GM12891 (cell line): ENCODE data around the gene TRRAP.
A peak's percentile ranks its signal among the peaks of the same experiment; 100 is the strongest.

ENCODE experiments used
- DNase-seq: peaks from one replicate; pipeline ENCODE4 v3.0.0; 2011; ENCODE audit warnings: low spot score; ENCODE audit not compliant: insufficient read length
- FAIRE-seq: peaks from 2 replicates; lab custom pipeline; 2011; peaks lifted over from hg19 to GRCh38; lab: Jason Lieb, UNC
- PAX5 ChIP-seq: IDR thresholded peaks from 2 replicates; pipeline ENCODE4 v1.6.1; 2011; ENCODE audit warnings: low read length, moderate library complexity, mild to moderate bottlenecking; ENCODE audit not compliant: insufficient read depth, severe bottlenecking
- POLR2A ChIP-seq: IDR thresholded peaks from 2 replicates; pipeline ENCODE4 v1.6.1; 2011; ENCODE audit warnings: low read depth, low read length, control low read depth
- POLR2AphosphoS5 ChIP-seq: IDR thresholded peaks from 2 replicates; pipeline ENCODE4 v1.6.1; 2011; ENCODE audit warnings: low read depth, low read length, control low read depth
- POU2F2 ChIP-seq: IDR thresholded peaks from 2 replicates; pipeline ENCODE4 v1.6.1; 2011; ENCODE audit warnings: low read depth, mild to moderate bottlenecking, control low read depth, low read length, moderate library complexity
- SPI1 ChIP-seq: IDR thresholded peaks from 2 replicates; pipeline ENCODE4 v1.6.1; 2011; ENCODE audit warnings: low read depth, low read length, control low read depth
- TAF1 ChIP-seq: IDR thresholded peaks from 2 replicates; pipeline ENCODE4 v1.6.1; 2011; ENCODE audit warnings: low read depth, low read length, control low read depth

The TRRAP gene

GRCh38 chr7:99006739-99007424 lies 128.6 kb downstream of the TRRAP start:
- TF ChIP-seq POLR2AphosphoS5 = no peak
- TF ChIP-seq POLR2A = no peak
- TF ChIP-seq POU2F2 = no peak
- TF ChIP-seq TAF1 = no peak
- no peak for TF ChIP-seq SPI1
- TF ChIP-seq PAX5 = no peak
- DNase-seq (no peak), FAIRE-seq (peak; percentile 66)

- TF ChIP-seq POLR2AphosphoS5 = no peak
- TF ChIP-seq TAF1 = no peak
- TF ChIP-seq PAX5 = no peak
- TF ChIP-seq POU2F2 = no peak
- no peak for TF ChIP-seq POLR2A
- no peak for TF ChIP-seq SPI1
- FAIRE-seq (no peak), DNase-seq (no peak)
Observed at GRCh38 chr7:99008181-99008631, 129.9 kb downstream of the TRRAP start.

GRCh38 chr7:99008921-99009530 lies 130.7 kb downstream of the TRRAP start:
- DNase-seq (no peak), FAIRE-seq (no peak)
- TF ChIP-seq TAF1 (no peak), SPI1 (no peak), POLR2AphosphoS5 (no peak), POU2F2 (no peak), PAX5 (no peak), POLR2A (no peak)

DNA sequence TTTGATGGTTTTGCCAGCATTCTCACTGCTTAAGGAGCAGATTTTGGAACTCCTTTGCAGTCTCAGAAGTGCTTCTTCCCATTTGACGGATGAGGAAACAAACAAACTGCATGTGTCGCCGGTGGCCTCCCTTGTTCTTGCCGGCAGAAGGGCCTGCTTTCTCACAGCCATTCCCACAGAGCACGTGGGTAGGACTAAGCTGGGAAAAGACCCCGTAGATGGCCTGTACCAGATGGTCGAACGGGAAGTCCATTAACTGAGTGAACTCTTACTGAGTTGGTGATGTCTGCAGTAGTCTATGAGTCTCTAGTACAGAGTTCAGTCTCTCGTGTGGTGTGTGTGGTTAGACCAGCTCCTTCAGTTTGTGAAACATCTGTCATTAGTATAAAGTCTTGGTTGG lies 131.9 kb downstream of the TRRAP start:
- TF ChIP-seq TAF1 (no peak), POLR2A (no peak), POLR2AphosphoS5 (no peak), PAX5 (no peak), SPI1 (no peak), POU2F2 (no peak)
- no peak for FAIRE-seq
- no peak for DNase-seq

- TF ChIP-seq PAX5 (no peak), SPI1 (no peak), POLR2AphosphoS5 (no peak), TAF1 (no peak), POLR2A (no peak), POU2F2 (no peak)
- FAIRE-seq (no peak), DNase-seq (no peak)
Observed at GRCh38 chr7:99011341-99011705, 133.0 kb downstream of the TRRAP start.

- no peak for TF ChIP-seq POLR2AphosphoS5
- TF ChIP-seq TAF1 = no peak
- no peak for TF ChIP-seq SPI1
- no peak for TF ChIP-seq POU2F2
- TF ChIP-seq POLR2A = no peak
- TF ChIP-seq PAX5 = no peak
- FAIRE-seq = no peak
- DNase-seq = no peak
Observed at GRCh38 chr7:99011706-99012404, 133.5 kb downstream of the TRRAP start.

- DNase-seq (no peak), FAIRE-seq (no peak)
- TF ChIP-seq SPI1 (no peak), TAF1 (no peak), POLR2AphosphoS5 (no peak), POLR2A (no peak), POU2F2 (no peak), PAX5 (no peak)
Observed at GRCh38 chr7:99012722-99013121, 134.4 kb downstream of the TRRAP start.

GRCh38 chr7:99013266-99014112 lies 135.2 kb downstream of the TRRAP start:
- DNase-seq = no peak
- FAIRE-seq = no peak
- TF ChIP-seq POLR2A = no peak
- TF ChIP-seq TAF1 = no peak
- no peak for TF ChIP-seq PAX5
- TF ChIP-seq POLR2AphosphoS5 = no peak
